Panc1 (cell line): ENCODE data around the gene TMTC2. TPM values are rescaled to one million over a fixed set of nuclear protein-coding genes. Genes with fewer than 3 reads are reported as not detected.

Experiments used
- ATAC-seq: fragments of 200-7000 bp; cut with Tn5 transposase; 2 replicates; pipeline ENCODE4 v1.9.1; 2020; ENCODE audit warnings: mild to moderate bottlenecking, moderate library complexity
- BruUV-seq: library from RNA; stranded (reverse); fragments of 400-500 nt; replicated peaks from 2 replicates; lab custom pipeline; 2021; lab: Mats Ljungman, UMichigan
- CTCF ChIA-PET: fragments of 300-600 bp; sonication (Branson Sonifier 250); formaldehyde crosslinking; loops from one replicate; lab custom pipeline; 2022; ENCODE audit warnings: antibody characterized with exemption; lab: Charles Lee
- POLR2A ChIA-PET: fragments of 300-600 bp; sonication (Branson Sonifier 250); formaldehyde crosslinking; loops from one replicate; lab custom pipeline; 2022; ENCODE audit warnings: antibody characterized with exemption; lab: Charles Lee
- DNase-seq: peaks from one replicate; pipeline ENCODE4 v3.0.0-alpha.2; 2010; ENCODE audit warnings: low read depth, low spot score
- H3K27ac ChIP-seq: 2 replicates; pipeline ENCODE4 v1.5.1; 2011; ENCODE audit warnings: mild to moderate bottlenecking, low read length, inconsistent platforms
- H3K27me3 ChIP-seq: fragments of 200-500 bp; sonication (Bioruptor generic); 2 replicates; pipeline ENCODE4 v1.6.0; 2014; ENCODE audit warnings: low read length, inconsistent platforms; ENCODE audit not compliant: control insufficient read depth, insufficient read depth
- H3K36me3 ChIP-seq: fragments of 200-500 bp; sonication (Bioruptor generic); 2 replicates; pipeline ENCODE4 v1.5.1; 2014; ENCODE audit warnings: inconsistent platforms, mild to moderate bottlenecking, low read length, moderate library complexity; ENCODE audit not compliant: control insufficient read depth, insufficient read depth
- H3K4me1 ChIP-seq: 2 replicates; pipeline ENCODE4 v1.5.1; 2011; ENCODE audit warnings: inconsistent platforms, mild to moderate bottlenecking, low read length, moderate library complexity; ENCODE audit not compliant: control insufficient read depth, insufficient read depth
- H3K4me3 ChIP-seq, 2 experiments: 2 replicates each; pipeline ENCODE4 v1.5.1; 2011 to 2012; ENCODE audit warnings: low read depth in 2 of 2, low read length in 2 of 2, mild to moderate bottlenecking in 2 of 2, inconsistent platforms in 1 of 2, moderate library complexity in 1 of 2
- H3K9me3 ChIP-seq: fragments of 200-500 bp; sonication (Bioruptor generic); 2 replicates; pipeline ENCODE4 v1.5.1; 2014; ENCODE audit warnings: low read depth, mild to moderate bottlenecking, inconsistent platforms, low read length, moderate library complexity; ENCODE audit not compliant: control insufficient read depth, insufficient read depth
- CTCF ChIP-seq: fragments of 450-650 bp; IDR thresholded peaks from 2 replicates; pipeline ENCODE4 v1.5.1; 2017; ENCODE audit warnings: mild to moderate bottlenecking
- POLR2AphosphoS5 ChIP-seq: IDR thresholded peaks from 2 replicates; pipeline ENCODE4 v1.6.1; 2012; ENCODE audit warnings: mild to moderate bottlenecking, low read depth, low read length, moderate library complexity
- SIN3A ChIP-seq: IDR thresholded peaks from 2 replicates; pipeline ENCODE4 v1.6.1; 2012; ENCODE audit warnings: low read depth, mild to moderate bottlenecking, low read length, moderate library complexity, borderline replicate concordance; ENCODE audit not compliant: insufficient read depth
- TCF7L2 ChIP-seq: IDR thresholded peaks from 2 replicates; pipeline ENCODE4 v1.6.1; 2011; ENCODE audit warnings: mild to moderate bottlenecking, low read depth, low read length, inconsistent platforms
- in situ Hi-C: cut with HindIII; loops from 2 replicates; pipeline ENCODE4 v1.10.0; 2016; ENCODE audit warnings: low sequenced_read_pairs, low pct_unique_long_range_greater_than_20kb
- intact Hi-C: fragments of 100-400 bp; cut with micrococcal nuclease; formaldehyde crosslinking; loops from one replicate; pipeline ENCODE4 v1.10.0; 2022; ENCODE audit not compliant: unreplicated experiment
- total RNA-seq: library from RNA; stranded (reverse); gene quantifications from one replicate; pipeline ENCODE4 v1.2.1, GENCODE V29; 2021; ENCODE audit not compliant: unreplicated experiment
- TF ChIP-seq, protein P1 (sequence below), 2 experiments: IDR thresholded peaks; 2 replicates each; pipeline ENCODE4 v1.6.1; 2011 to 2012; ENCODE audit warnings: low read depth in 2 of 2, control low read depth in 1 of 2, low read length in 1 of 2, mild to moderate bottlenecking in 1 of 2, moderate library complexity in 1 of 2; ENCODE audit not compliant: insufficient read depth in 1 of 2

The TMTC2 gene
- total RNA-seq, 1 experiment from 2014 or later = 5.7 TPM

- in situ Hi-C loops = no loop called here
- ATAC-seq = no peak
Observed at GRCh38 chr12:82955043-82955442, 268.3 kb downstream of the TMTC2 start.

DNA sequence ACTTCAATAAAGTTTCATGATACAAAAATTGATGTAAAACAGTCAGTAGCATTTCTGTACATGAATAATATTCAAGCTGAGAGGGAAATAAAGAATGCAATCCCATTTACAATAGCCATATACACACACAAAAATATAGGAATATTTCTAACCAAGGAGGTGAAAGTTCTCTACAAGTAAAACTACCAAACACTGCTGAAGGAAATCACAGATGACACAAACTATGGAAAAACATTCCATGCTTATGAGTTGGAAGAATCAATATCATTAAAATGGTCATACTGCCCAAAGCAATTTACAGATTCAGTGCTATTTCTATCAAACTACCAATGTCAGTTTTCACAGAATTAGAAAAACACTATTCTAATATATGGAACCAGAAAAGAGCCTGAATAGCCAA is 272.3 kb downstream of the TMTC2 start:
- no peak for ATAC-seq
- no peak overlapping the region for H3K27ac ChIP-seq
- intact Hi-C loops (no loop called here), in situ Hi-C loops (no loop called here)
- no peak overlapping the region for H3K4me3 ChIP-seq
- POLR2A ChIA-PET = no interaction called here
- no peak for TF ChIP-seq SIN3A
- TF ChIP-seq CTCF = no peak
- no peak for TF ChIP-seq TCF7L2
- TF ChIP-seq, protein P1, sequence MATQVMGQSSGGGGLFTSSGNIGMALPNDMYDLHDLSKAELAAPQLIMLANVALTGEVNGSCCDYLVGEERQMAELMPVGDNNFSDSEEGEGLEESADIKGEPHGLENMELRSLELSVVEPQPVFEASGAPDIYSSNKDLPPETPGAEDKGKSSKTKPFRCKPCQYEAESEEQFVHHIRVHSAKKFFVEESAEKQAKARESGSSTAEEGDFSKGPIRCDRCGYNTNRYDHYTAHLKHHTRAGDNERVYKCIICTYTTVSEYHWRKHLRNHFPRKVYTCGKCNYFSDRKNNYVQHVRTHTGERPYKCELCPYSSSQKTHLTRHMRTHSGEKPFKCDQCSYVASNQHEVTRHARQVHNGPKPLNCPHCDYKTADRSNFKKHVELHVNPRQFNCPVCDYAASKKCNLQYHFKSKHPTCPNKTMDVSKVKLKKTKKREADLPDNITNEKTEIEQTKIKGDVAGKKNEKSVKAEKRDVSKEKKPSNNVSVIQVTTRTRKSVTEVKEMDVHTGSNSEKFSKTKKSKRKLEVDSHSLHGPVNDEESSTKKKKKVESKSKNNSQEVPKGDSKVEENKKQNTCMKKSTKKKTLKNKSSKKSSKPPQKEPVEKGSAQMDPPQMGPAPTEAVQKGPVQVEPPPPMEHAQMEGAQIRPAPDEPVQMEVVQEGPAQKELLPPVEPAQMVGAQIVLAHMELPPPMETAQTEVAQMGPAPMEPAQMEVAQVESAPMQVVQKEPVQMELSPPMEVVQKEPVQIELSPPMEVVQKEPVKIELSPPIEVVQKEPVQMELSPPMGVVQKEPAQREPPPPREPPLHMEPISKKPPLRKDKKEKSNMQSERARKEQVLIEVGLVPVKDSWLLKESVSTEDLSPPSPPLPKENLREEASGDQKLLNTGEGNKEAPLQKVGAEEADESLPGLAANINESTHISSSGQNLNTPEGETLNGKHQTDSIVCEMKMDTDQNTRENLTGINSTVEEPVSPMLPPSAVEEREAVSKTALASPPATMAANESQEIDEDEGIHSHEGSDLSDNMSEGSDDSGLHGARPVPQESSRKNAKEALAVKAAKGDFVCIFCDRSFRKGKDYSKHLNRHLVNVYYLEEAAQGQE (IDR thresholded peaks at IDR 0.05; ENCODE audit: insufficient read depth in 1 of 2, low read depth in 2 of 2, low read length in 1 of 2) = no peak
- TF ChIP-seq POLR2AphosphoS5 = no peak
- CTCF ChIA-PET = no interaction called here
- no peak for DNase-seq
- no peaks in the 10 kb centered on the region for H3K27me3 ChIP-seq
- H3K4me1 ChIP-seq = no peaks in the 10 kb centered on the region
- no TSS peak for BruUV-seq
- H3K36me3 ChIP-seq = no peaks in the 10 kb centered on the region
- no peaks in the 10 kb centered on the region for H3K9me3 ChIP-seq

More at GRCh38 chr12:82955043-82955442, 268.3 kb downstream of the TMTC2 start:
- H3K27me3 ChIP-seq = no peaks in the 10 kb centered on the region
- TF ChIP-seq CTCF (no peak), POLR2AphosphoS5 (no peak), TCF7L2 (no peak), SIN3A (no peak)
- TF ChIP-seq, protein P1 (IDR thresholded peaks at IDR 0.05; ENCODE audit: insufficient read depth in 1 of 2, low read depth in 2 of 2, low read length in 1 of 2) = no peak
- no peaks in the 10 kb centered on the region for H3K36me3 ChIP-seq
- DNase-seq = no peak
- no peak overlapping the region for H3K27ac ChIP-seq
- H3K4me3 ChIP-seq = no peak overlapping the region
- H3K4me1 ChIP-seq = no peaks in the 10 kb centered on the region
- no TSS peak for BruUV-seq
- intact Hi-C loops = no loop called here
- no peaks in the 10 kb centered on the region for H3K9me3 ChIP-seq
- ChIA-PET CTCF (no interaction called here), POLR2A (interaction anchor here (0.6 kb wide), 1 partner anchor 26 kb away, joined by 4 read pairs; no protein-coding TSS in a partner anchor)
